Bronchial epithelial cell (primary cell): ENCODE data around the gene ZBTB16. TPM values are rescaled to one million over a fixed set of nuclear protein-coding genes. Genes with fewer than 3 reads are reported as not detected.

Experiments used
- DNase-seq: peaks from one replicate; pipeline ENCODE4 v3.0.0-alpha.2; 2010; ENCODE audit warnings: low read depth
- FAIRE-seq: peaks from 2 replicates; lab custom pipeline; 2011; peaks lifted over from hg19 to GRCh38; lab: Jason Lieb, UNC
- H3K27me3 ChIP-seq: 2 replicates; pipeline ENCODE4 v1.5.1; 2011; ENCODE audit warnings: low read length; ENCODE audit not compliant: control insufficient read depth, insufficient read depth
- H3K36me3 ChIP-seq: 2 replicates; pipeline ENCODE4 v1.5.1; 2011; ENCODE audit warnings: low read length; ENCODE audit not compliant: control insufficient read depth, insufficient read depth
- H3K4me3 ChIP-seq: 2 replicates; pipeline ENCODE4 v1.5.1; 2011; ENCODE audit warnings: mild to moderate bottlenecking, low read depth, low read length, control low read depth
- CTCF ChIP-seq: IDR thresholded peaks from 2 replicates; pipeline ENCODE4 v1.5.1; 2011; ENCODE audit warnings: mild to moderate bottlenecking, moderate library complexity, low read length, control low read depth, inconsistent platforms; ENCODE audit not compliant: insufficient read depth, severe bottlenecking
- total RNA-seq: library from RNA; depleted of rRNA; stranded (reverse); fragments of >200 nt; gene quantifications from 2 replicates; pipeline ENCODE4 v1.2.1, GENCODE V29; 2014

Gene ZBTB16
- total RNA-seq, 1 donor from 2014 or later: 3.2 TPM

GRCh38 chr11:114170226-114170625, 110.7 kb downstream of the ZBTB16 start:
- no peak for DNase-seq
- no peak for TF ChIP-seq CTCF
- Histone ChIP-seq H3K27me3 (peaks cover 36% of the 10 kb centered on the region), H3K36me3 (peaks cover 1% of the 10 kb centered on the region), H3K4me3 (no peak overlapping the region)
- FAIRE-seq: no peak

- TF ChIP-seq CTCF: no peak
- FAIRE-seq: peak; percentile 28
- peaks cover 39% of the 10 kb centered on the region for H3K27me3 ChIP-seq
- H3K4me3 ChIP-seq: no peak overlapping the region
- DNase-seq: no peak
- H3K36me3 ChIP-seq: peaks cover 1% of the 10 kb centered on the region
These were observed 111.9 kb downstream of the ZBTB16 start for GRCh38 chr11:114171257-114172054.

- no peak for TF ChIP-seq CTCF
- Histone ChIP-seq H3K36me3 (peaks cover 1% of the 10 kb centered on the region), H3K27me3 (peaks cover 39% of the 10 kb centered on the region), H3K4me3 (no peak overlapping the region)
- DNase-seq (no peak), FAIRE-seq (peak; percentile 58)
These were observed 112.7 kb downstream of the ZBTB16 start for GRCh38 chr11:114172055-114172861.

- Histone ChIP-seq H3K27me3 (peaks cover 39% of the 10 kb centered on the region), H3K36me3 (peaks cover 1% of the 10 kb centered on the region), H3K4me3 (no peak overlapping the region)
- no peak for TF ChIP-seq CTCF
- no peak for DNase-seq
- no peak for FAIRE-seq
These were observed 113.4 kb downstream of the ZBTB16 start for GRCh38 chr11:114172871-114173444.

- FAIRE-seq (no peak), DNase-seq (no peak)
- H3K36me3 ChIP-seq: peaks cover 1% of the 10 kb centered on the region
- H3K27me3 ChIP-seq: peaks cover 32% of the 10 kb centered on the region
- no peak overlapping the region for H3K4me3 ChIP-seq
- TF ChIP-seq CTCF: no peak
These were observed 114.3 kb downstream of the ZBTB16 start for GRCh38 chr11:114173843-114174242.
